GM10248 (cell line): ENCODE measurements around the gene CACNA2D1.
"Not testable (repeated sequence)": the region's sequence is repeated elsewhere in the genome, so short reads cannot be mapped to it uniquely, and the experiment has no call there.

ENCODE experiments used
- CTCF ChIA-PET: fragments of 300-600 bp; sonication (Branson Sonifier 250); formaldehyde crosslinking; extraction: SDS; loops from one replicate; lab custom pipeline; 2021; ENCODE audit warnings: antibody characterized with exemption; lab: Yijun Ruan, JAX
- POLR2A ChIA-PET: fragments of 350-650 bp; sonication (Branson Sonifier 250); formaldehyde crosslinking; extraction: SDS; loops from one replicate; lab custom pipeline; 2020; ENCODE audit warnings: antibody characterized with exemption; lab: Yijun Ruan, JAX
- DNase-seq: peaks from one replicate; pipeline ENCODE4 v3.0.0; 2012; ENCODE audit errors: extremely low spot score
- CTCF ChIP-seq: IDR thresholded peaks from 2 replicates; pipeline ENCODE4 v1.5.1; 2012; ENCODE audit warnings: mild to moderate bottlenecking, low read depth; ENCODE audit errors: extremely low read depth, missing control alignments, control extremely low read depth

Gene CACNA2D1

GRCh38 chr7:82390936-82391335 lies 52.6 kb downstream of the CACNA2D1 start:
- ChIA-PET CTCF (interaction anchor here (1.0 to 2.3 kb wide), 4 partner anchors 9 to 32 kb away, joined by 3 to 6 read pairs (median 3); no protein-coding TSS in a partner anchor), POLR2A (no interaction called here)

GRCh38 chr7:82389876-82390275 lies 53.7 kb downstream of the CACNA2D1 start:
- no peak for TF ChIP-seq CTCF
- CTCF ChIA-PET = interaction anchor here (0.6 to 2.3 kb wide), 5 partner anchors 8 to 973 kb away, joined by 3 to 6 read pairs (median 3); no protein-coding TSS in a partner anchor

More at GRCh38 chr7:82390936-82391335, 52.6 kb downstream of the CACNA2D1 start:
- DNase-seq = no peak
- TF ChIP-seq CTCF = no peak

GRCh38 chr7:82388138-82388537 lies 55.4 kb downstream of the CACNA2D1 start:
- CTCF ChIA-PET = interaction anchor here (0.8 kb wide), 1 partner anchor 12 kb away, joined by 3 read pairs; no protein-coding TSS in a partner anchor
- no peak for DNase-seq
- no peak for TF ChIP-seq CTCF
- POLR2A ChIA-PET = no interaction called here

More at GRCh38 chr7:82389876-82390275, 53.7 kb downstream of the CACNA2D1 start:
- POLR2A ChIA-PET = no interaction called here
- DNase-seq = no peak

- CTCF ChIA-PET = not testable (repeated sequence)
These were observed 57.0 kb downstream of the CACNA2D1 start for GRCh38 chr7:82386571-82386970.

GRCh38 chr7:82384779-82385178 lies 58.8 kb downstream of the CACNA2D1 start:
- DNase-seq = no peak
- ChIA-PET CTCF (no interaction called here), POLR2A (no interaction called here)
- no peak for TF ChIP-seq CTCF

More at GRCh38 chr7:82386571-82386970, 57.0 kb downstream of the CACNA2D1 start:
- POLR2A ChIA-PET, DNase-seq: not testable (repeated sequence)

GRCh38 chr7:82384051-82384464 lies 59.5 kb downstream of the CACNA2D1 start:
- ChIA-PET CTCF (no interaction called here), POLR2A (no interaction called here)
- no peak for DNase-seq
- no peak for TF ChIP-seq CTCF

GRCh38 chr7:82382276-82382675 lies 61.3 kb downstream of the CACNA2D1 start:
- no peak for DNase-seq
- TF ChIP-seq CTCF = no peak
- POLR2A ChIA-PET = no interaction called here
- CTCF ChIA-PET = interaction anchor here (1.0 kb wide), 1 partner anchor 8 kb away, joined by 3 read pairs; no protein-coding TSS in a partner anchor
